ENCODE measurements around the gene GCN1. TPM values are rescaled to one million over a fixed set of nuclear protein-coding genes. Genes with fewer than 3 reads are reported as not detected.
"Not testable (repeated sequence)": the region's sequence is repeated elsewhere in the genome, so short reads cannot be mapped to it uniquely, and the experiment has no call there.

The GCN1 gene
- total RNA-seq, 2 donors from 2014 or later, result 150 to 163 TPM

GRCh38 chr12:120214626-120215356 lies 20.3 kb upstream of the GCN1 start:
- DNase-seq (no peak), ATAC-seq (no peak)
- peaks cover 3% of the 10 kb centered on the region for H3K4me1 Mint-ChIP-seq
- no peak overlapping the region for H3K4me3 Mint-ChIP-seq
- peaks cover 9% of the 10 kb centered on the region for H3K36me3 Mint-ChIP-seq (ENCODE audit: low read depth)
- H3K27ac Mint-ChIP-seq, result no peak overlapping the region
- no peaks in the 10 kb centered on the region for H3K27me3 Mint-ChIP-seq
- no peaks in the 10 kb centered on the region for H3K9me3 ChIP-seq (ENCODE audit: control insufficient read depth, low read length, poor library complexity, severe bottlenecking)

GRCh38 chr12:120213758-120214157 lies 19.2 kb upstream of the GCN1 start:
- ATAC-seq (no peak), DNase-seq (no peak)
- H3K36me3 Mint-ChIP-seq (ENCODE audit: low read depth), result peaks cover 9% of the 10 kb centered on the region
- H3K4me1 Mint-ChIP-seq, result peaks cover 3% of the 10 kb centered on the region
- no peaks in the 10 kb centered on the region for H3K27me3 Mint-ChIP-seq
- H3K4me3 Mint-ChIP-seq, result no peak overlapping the region
- no peaks in the 10 kb centered on the region for H3K9me3 ChIP-seq (ENCODE audit: control insufficient read depth, low read length, poor library complexity, severe bottlenecking)
- H3K27ac Mint-ChIP-seq, result no peak overlapping the region

- not testable (repeated sequence) for ATAC-seq; H3K36me3 Mint-ChIP-seq (ENCODE audit: low read depth); H3K4me1 Mint-ChIP-seq; H3K27ac Mint-ChIP-seq; H3K4me3 Mint-ChIP-seq; H3K9me3 ChIP-seq (ENCODE audit: control insufficient read depth, low read length, poor library complexity, severe bottlenecking); DNase-seq; H3K27me3 Mint-ChIP-seq
Measured at GRCh38 chr12:120213182-120213581, 18.7 kb upstream of the GCN1 start.

GRCh38 chr12:120212301-120212700 lies 17.8 kb upstream of the GCN1 start:
- Mint-ChIP-seq H3K27me3 (no peaks in the 10 kb centered on the region), H3K4me3 (no peak overlapping the region), H3K36me3 (ENCODE audit: low read depth) (peaks cover 9% of the 10 kb centered on the region), H3K4me1 (peaks cover 3% of the 10 kb centered on the region), H3K27ac (no peak overlapping the region)
- no peaks in the 10 kb centered on the region for H3K9me3 ChIP-seq (ENCODE audit: control insufficient read depth, low read length, poor library complexity, severe bottlenecking)
- DNase-seq (no peak), ATAC-seq (no peak)

- no peak overlapping the region for H3K27ac Mint-ChIP-seq
Measured at GRCh38 chr12:120211904-120212283, 17.4 kb upstream of the GCN1 start.

GRCh38 chr12:120211243-120211903 lies 16.9 kb upstream of the GCN1 start:
- ATAC-seq, result no peak
- no peak overlapping the region for H3K4me3 Mint-ChIP-seq
- H3K36me3 Mint-ChIP-seq (ENCODE audit: low read depth), result peaks cover 9% of the 10 kb centered on the region

More at GRCh38 chr12:120211904-120212283, 17.4 kb upstream of the GCN1 start:
- Mint-ChIP-seq H3K27me3 (no peaks in the 10 kb centered on the region), H3K4me1 (peaks cover 3% of the 10 kb centered on the region), H3K4me3 (no peak overlapping the region), H3K36me3 (ENCODE audit: low read depth) (peaks cover 9% of the 10 kb centered on the region)
- H3K9me3 ChIP-seq (ENCODE audit: control insufficient read depth, low read length, poor library complexity, severe bottlenecking), result no peaks in the 10 kb centered on the region
- ATAC-seq, result no peak
- no peak for DNase-seq

GRCh38 chr12:120209851-120210250 lies 15.3 kb upstream of the GCN1 start:
- Mint-ChIP-seq H3K27ac (no peak overlapping the region), H3K27me3 (no peaks in the 10 kb centered on the region), H3K36me3 (ENCODE audit: low read depth) (peaks cover 3% of the 10 kb centered on the region), H3K4me3 (no peak overlapping the region), H3K4me1 (peaks cover 6% of the 10 kb centered on the region)
- peak; percentile 18 for ATAC-seq
- no peaks in the 10 kb centered on the region for H3K9me3 ChIP-seq (ENCODE audit: control insufficient read depth, low read length, poor library complexity, severe bottlenecking)
- DNase-seq, result no peak

More at GRCh38 chr12:120211243-120211903, 16.9 kb upstream of the GCN1 start:
- no peaks in the 10 kb centered on the region for H3K9me3 ChIP-seq (ENCODE audit: control insufficient read depth, low read length, poor library complexity, severe bottlenecking)
- H3K4me1 Mint-ChIP-seq, result peaks cover 5% of the 10 kb centered on the region
- DNase-seq, result no peak
- H3K27me3 Mint-ChIP-seq, result no peaks in the 10 kb centered on the region
- H3K27ac Mint-ChIP-seq, result no peak overlapping the region

- peaks cover 3% of the 10 kb centered on the region for H3K36me3 Mint-ChIP-seq (ENCODE audit: low read depth)
- DNase-seq, result no peak
- ATAC-seq, result no peak
Measured at GRCh38 chr12:120207227-120207626, 12.7 kb upstream of the GCN1 start.

GRCh38 chr12:120206781-120207180 lies 12.3 kb upstream of the GCN1 start:
- H3K27ac Mint-ChIP-seq, result peak overlapping the region; percentile 53
- H3K36me3 Mint-ChIP-seq (ENCODE audit: low read depth); DNase-seq; H3K27me3 Mint-ChIP-seq; H3K9me3 ChIP-seq (ENCODE audit: control insufficient read depth, low read length, poor library complexity, severe bottlenecking); H3K4me3 Mint-ChIP-seq; ATAC-seq; H3K4me1 Mint-ChIP-seq: not testable (repeated sequence)

More at GRCh38 chr12:120207227-120207626, 12.7 kb upstream of the GCN1 start:
- no peaks in the 10 kb centered on the region for H3K27me3 Mint-ChIP-seq
- peaks cover 7% of the 10 kb centered on the region for H3K4me1 Mint-ChIP-seq
- no peak overlapping the region for H3K27ac Mint-ChIP-seq
- H3K4me3 Mint-ChIP-seq, result no peak overlapping the region
- H3K9me3 ChIP-seq (ENCODE audit: control insufficient read depth, low read length, poor library complexity, severe bottlenecking), result no peaks in the 10 kb centered on the region

- DNase-seq (no peak), ATAC-seq (no peak)
- no peak overlapping the region for H3K4me3 Mint-ChIP-seq
- H3K9me3 ChIP-seq (ENCODE audit: control insufficient read depth, low read length, poor library complexity, severe bottlenecking), result no peaks in the 10 kb centered on the region
- H3K36me3 Mint-ChIP-seq (ENCODE audit: low read depth), result no peaks in the 10 kb centered on the region
- H3K27me3 Mint-ChIP-seq, result no peaks in the 10 kb centered on the region
- H3K4me1 Mint-ChIP-seq, result peaks cover 6% of the 10 kb centered on the region
- peak overlapping the region; percentile 53 for H3K27ac Mint-ChIP-seq
Measured at GRCh38 chr12:120206228-120206627, 11.7 kb upstream of the GCN1 start.

GRCh38 chr12:120204171-120204570 lies 9.7 kb upstream of the GCN1 start:
- Mint-ChIP-seq H3K27me3 (no peaks in the 10 kb centered on the region), H3K4me3 (no peak overlapping the region), H3K36me3 (ENCODE audit: low read depth) (peaks cover 3% of the 10 kb centered on the region), H3K4me1 (peaks cover 13% of the 10 kb centered on the region), H3K27ac (no peak overlapping the region)
- H3K9me3 ChIP-seq (ENCODE audit: control insufficient read depth, low read length, poor library complexity, severe bottlenecking), result no peaks in the 10 kb centered on the region
- no peak for DNase-seq
- no peak for ATAC-seq

- Mint-ChIP-seq H3K4me3 (peak overlapping the region; percentile 95), H3K27me3 (no peaks in the 10 kb centered on the region), H3K36me3 (ENCODE audit: low read depth) (peaks cover 3% of the 10 kb centered on the region), H3K27ac (peak overlapping the region; percentile 99), H3K4me1 (peaks cover 14% of the 10 kb centered on the region)
- ATAC-seq (no peak), DNase-seq (no peak)
- no peaks in the 10 kb centered on the region for H3K9me3 ChIP-seq (ENCODE audit: control insufficient read depth, low read length, poor library complexity, severe bottlenecking)
Measured at GRCh38 chr12:120200364-120200800, 5.9 kb upstream of the GCN1 start.

GRCh38 chr12:120199595-120200306 lies 5.2 kb upstream of the GCN1 start:
- Mint-ChIP-seq H3K27ac (peak overlapping the region; percentile 99), H3K27me3 (no peaks in the 10 kb centered on the region), H3K4me1 (peaks cover 19% of the 10 kb centered on the region), H3K36me3 (ENCODE audit: low read depth) (peaks cover 3% of the 10 kb centered on the region), H3K4me3 (peak overlapping the region; percentile 95)
- no peak for DNase-seq
- H3K9me3 ChIP-seq (ENCODE audit: control insufficient read depth, low read length, poor library complexity, severe bottlenecking), result no peaks in the 10 kb centered on the region
- no peak for ATAC-seq

Data from T-helper 17 cell (primary cell).